Right renal pelvis (tissue), 4 donors: Measurements from ENCODE around the gene KCNMA1. TPM values are rescaled to one million over a fixed set of nuclear protein-coding genes. Genes with fewer than 3 reads are reported as not detected.
"Not testable (repeated sequence)": the region's sequence is repeated elsewhere in the genome, so short reads cannot be mapped to it uniquely, and the experiment has no call there.

Source experiments
- DNase-seq, 4 donors: peaks; one replicate each; pipeline ENCODE4 v3.0.0-alpha.2; 2013; ENCODE audit warnings: low read depth in 4 of 4, low spot score in 3 of 4, missing footprints in 1 of 4
- polyA plus RNA-seq, 4 donors: library from polyadenylated mRNA; unstranded; fragments of 120-200 nt; gene quantifications; one replicate each; pipeline ENCODE4 v1.2.1, GENCODE V29; 2013; ENCODE audit not compliant: insufficient read length in 4 of 4

KCNMA1 gene
- polyA plus RNA-seq, 4 donors: 2.9 to 4.8 (median 3.8) TPM

- DNase-seq: no peak
Observed at GRCh38 chr10:77608281-77608680, 29.3 kb downstream of the KCNMA1 start.

- DNase-seq: no peak
Observed at GRCh38 chr10:77606751-77607150, 30.9 kb downstream of the KCNMA1 start.

GRCh38 chr10:77605466-77605865, 32.1 kb downstream of the KCNMA1 start:
- no peak for DNase-seq

GRCh38 chr10:77604941-77605351, 32.7 kb downstream of the KCNMA1 start:
- DNase-seq: no peak

GRCh38 chr10:77604063-77604462, 33.5 kb downstream of the KCNMA1 start:
- no peak for DNase-seq

- no peak for DNase-seq
Observed at GRCh38 chr10:77603534-77603927, 34.1 kb downstream of the KCNMA1 start.

- no peak for DNase-seq
Observed at GRCh38 chr10:77602913-77603533, 34.6 kb downstream of the KCNMA1 start.

GRCh38 chr10:77602231-77602912, 35.2 kb downstream of the KCNMA1 start:
- no peak for DNase-seq

GRCh38 chr10:77601488-77601887, 36.1 kb downstream of the KCNMA1 start:
- no peak for DNase-seq

GRCh38 chr10:77600640-77601039, 37.0 kb downstream of the KCNMA1 start:
- DNase-seq: no peak

GRCh38 chr10:77599651-77600050, 38.0 kb downstream of the KCNMA1 start:
- DNase-seq: no peak

- DNase-seq: no peak
Observed at GRCh38 chr10:77598606-77599005, 39.0 kb downstream of the KCNMA1 start.

- DNase-seq: no peak
Observed at GRCh38 chr10:77597560-77597959, 40.0 kb downstream of the KCNMA1 start.

GRCh38 chr10:77594471-77594783, 43.2 kb downstream of the KCNMA1 start:
- no peak for DNase-seq

- DNase-seq: no peak
Observed at GRCh38 chr10:77593771-77594470, 43.7 kb downstream of the KCNMA1 start.

- DNase-seq: no peak
Observed at GRCh38 chr10:77592946-77593636, 44.5 kb downstream of the KCNMA1 start.

- no peak for DNase-seq
Observed at GRCh38 chr10:77592510-77592909, 45.1 kb downstream of the KCNMA1 start.

GRCh38 chr10:77591238-77591880, 46.2 kb downstream of the KCNMA1 start:
- DNase-seq: no peak

GRCh38 chr10:77590344-77591237, 47.0 kb downstream of the KCNMA1 start:
- DNase-seq: no peak

- not testable (repeated sequence) for DNase-seq
Observed at GRCh38 chr10:77589703-77590102, 47.9 kb downstream of the KCNMA1 start.
